ENCODE results near the gene YWHAQ. TPM values are rescaled to one million over a fixed set of nuclear protein-coding genes. Genes with fewer than 3 reads are reported as not detected.
A peak's percentile ranks its signal among the peaks of the same experiment; 100 is the strongest.

The YWHAQ gene
- total RNA-seq, 1 donor from 2014 or later, result 378 TPM

DNA sequence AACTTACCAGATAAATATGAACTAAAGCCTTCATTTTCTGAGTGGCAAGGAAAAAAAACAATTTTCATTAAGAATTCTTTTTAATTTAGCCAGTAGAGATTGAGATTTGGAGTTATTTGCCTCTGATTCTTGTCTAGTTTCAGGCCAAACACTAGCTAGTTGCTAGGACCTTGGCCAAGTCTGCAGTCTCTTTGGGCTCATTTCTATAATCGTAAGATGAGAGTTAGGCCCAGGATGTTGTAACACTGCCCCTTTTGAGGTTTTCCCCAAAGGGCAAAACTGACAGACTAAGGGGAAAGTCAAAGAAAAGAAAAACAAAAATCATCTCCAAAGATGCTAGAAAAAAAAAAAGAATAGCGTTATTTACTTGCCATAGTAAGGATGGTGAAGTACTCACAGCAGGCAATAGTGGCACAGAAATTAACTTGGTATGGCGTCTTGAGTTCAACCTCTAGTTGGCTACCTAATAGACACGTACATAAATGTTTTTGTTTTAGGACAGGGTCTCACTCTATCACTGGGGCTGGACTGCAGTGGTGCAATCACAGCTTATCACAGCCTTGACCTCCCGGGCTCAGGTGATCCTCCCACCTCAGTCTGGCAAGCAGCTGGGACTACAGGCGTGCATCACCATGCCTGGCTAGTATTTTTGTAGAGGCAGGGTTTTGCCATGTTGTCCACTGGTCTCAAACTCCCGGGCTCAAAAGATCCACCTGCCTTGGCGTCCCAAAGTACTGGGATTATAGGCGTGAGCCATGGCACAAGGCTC, 52.1 kb downstream of the YWHAQ start:
- Mint-ChIP-seq H3K4me1 (ENCODE audit: low read depth) (peaks cover 4% of the 10 kb centered on the region), H3K27ac (peak overlapping the region; percentile 45), H3K4me3 (ENCODE audit: low read depth) (no peak overlapping the region), H3K27me3 (no peaks in the 10 kb centered on the region), H3K36me3 (ENCODE audit: insufficient read depth) (peaks cover 6% of the 10 kb centered on the region), H3K9me3 (ENCODE audit: low read depth) (no peaks in the 10 kb centered on the region)
- no peak for DNase-seq (ENCODE audit: low spot score, unreplicated experiment)
- TF ChIP-seq, protein P1, sequence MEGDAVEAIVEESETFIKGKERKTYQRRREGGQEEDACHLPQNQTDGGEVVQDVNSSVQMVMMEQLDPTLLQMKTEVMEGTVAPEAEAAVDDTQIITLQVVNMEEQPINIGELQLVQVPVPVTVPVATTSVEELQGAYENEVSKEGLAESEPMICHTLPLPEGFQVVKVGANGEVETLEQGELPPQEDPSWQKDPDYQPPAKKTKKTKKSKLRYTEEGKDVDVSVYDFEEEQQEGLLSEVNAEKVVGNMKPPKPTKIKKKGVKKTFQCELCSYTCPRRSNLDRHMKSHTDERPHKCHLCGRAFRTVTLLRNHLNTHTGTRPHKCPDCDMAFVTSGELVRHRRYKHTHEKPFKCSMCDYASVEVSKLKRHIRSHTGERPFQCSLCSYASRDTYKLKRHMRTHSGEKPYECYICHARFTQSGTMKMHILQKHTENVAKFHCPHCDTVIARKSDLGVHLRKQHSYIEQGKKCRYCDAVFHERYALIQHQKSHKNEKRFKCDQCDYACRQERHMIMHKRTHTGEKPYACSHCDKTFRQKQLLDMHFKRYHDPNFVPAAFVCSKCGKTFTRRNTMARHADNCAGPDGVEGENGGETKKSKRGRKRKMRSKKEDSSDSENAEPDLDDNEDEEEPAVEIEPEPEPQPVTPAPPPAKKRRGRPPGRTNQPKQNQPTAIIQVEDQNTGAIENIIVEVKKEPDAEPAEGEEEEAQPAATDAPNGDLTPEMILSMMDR (IDR thresholded peaks at IDR 0.05; ENCODE audit: unreplicated experiment), result no peak

DNA sequence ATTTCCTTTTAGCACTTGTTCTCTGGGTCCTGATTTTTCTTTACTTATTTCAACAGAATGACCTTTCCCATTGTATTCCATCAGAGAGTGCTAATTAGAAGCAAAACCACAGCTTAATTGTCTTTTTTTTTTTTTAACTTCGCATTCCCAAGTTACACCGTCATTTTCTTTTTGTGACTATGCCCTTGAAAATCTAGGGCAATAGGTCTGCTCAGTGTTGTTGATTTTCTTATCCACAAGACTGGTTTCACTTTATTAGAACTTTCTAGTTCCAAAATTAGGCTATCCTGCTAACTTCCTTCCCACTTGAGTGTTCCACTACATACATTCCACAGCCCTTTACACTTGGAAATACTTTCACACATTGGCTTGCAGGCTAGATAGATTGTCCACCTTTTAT, 56.5 kb downstream of the YWHAQ start:
- Mint-ChIP-seq H3K27ac (peak overlapping the region; percentile 10), H3K36me3 (ENCODE audit: insufficient read depth) (no peaks in the 10 kb centered on the region), H3K4me1 (ENCODE audit: low read depth) (peaks cover 4% of the 10 kb centered on the region), H3K27me3 (no peaks in the 10 kb centered on the region), H3K4me3 (ENCODE audit: low read depth) (no peak overlapping the region), H3K9me3 (ENCODE audit: low read depth) (no peaks in the 10 kb centered on the region)
- TF ChIP-seq, protein P1 (IDR thresholded peaks at IDR 0.05; ENCODE audit: unreplicated experiment), result no peak
- DNase-seq (ENCODE audit: low spot score, unreplicated experiment), result no peak

DNA sequence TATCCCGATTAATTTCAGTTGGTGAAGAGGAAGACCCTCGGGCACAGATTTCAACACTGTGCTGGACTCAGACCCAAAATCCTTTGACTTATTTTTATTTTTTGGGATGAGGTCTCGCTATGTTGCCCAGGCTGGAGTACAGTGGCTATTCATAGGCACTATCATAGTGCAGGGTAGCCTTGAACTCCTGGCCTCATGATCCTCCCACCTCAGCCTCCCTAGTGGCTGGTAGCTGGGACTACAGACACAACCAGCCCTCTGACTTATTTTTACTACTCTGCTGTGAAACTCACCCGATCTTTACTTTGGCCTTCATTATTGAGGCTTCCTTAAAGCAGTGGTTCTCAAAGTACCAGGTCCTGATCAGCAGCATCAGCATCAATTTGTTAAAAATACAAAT, 57.0 kb downstream of the YWHAQ start:
- H3K27ac Mint-ChIP-seq, result no peak overlapping the region
- no peaks in the 10 kb centered on the region for H3K36me3 Mint-ChIP-seq (ENCODE audit: insufficient read depth)
- no peak for DNase-seq (ENCODE audit: low spot score, unreplicated experiment)
- H3K27me3 Mint-ChIP-seq, result no peaks in the 10 kb centered on the region
- peaks cover 3% of the 10 kb centered on the region for H3K4me1 Mint-ChIP-seq (ENCODE audit: low read depth)
- no peaks in the 10 kb centered on the region for H3K9me3 Mint-ChIP-seq (ENCODE audit: low read depth)
- H3K4me3 Mint-ChIP-seq (ENCODE audit: low read depth), result no peak overlapping the region
- TF ChIP-seq, protein P1 (IDR thresholded peaks at IDR 0.05; ENCODE audit: unreplicated experiment), result no peak

DNA sequence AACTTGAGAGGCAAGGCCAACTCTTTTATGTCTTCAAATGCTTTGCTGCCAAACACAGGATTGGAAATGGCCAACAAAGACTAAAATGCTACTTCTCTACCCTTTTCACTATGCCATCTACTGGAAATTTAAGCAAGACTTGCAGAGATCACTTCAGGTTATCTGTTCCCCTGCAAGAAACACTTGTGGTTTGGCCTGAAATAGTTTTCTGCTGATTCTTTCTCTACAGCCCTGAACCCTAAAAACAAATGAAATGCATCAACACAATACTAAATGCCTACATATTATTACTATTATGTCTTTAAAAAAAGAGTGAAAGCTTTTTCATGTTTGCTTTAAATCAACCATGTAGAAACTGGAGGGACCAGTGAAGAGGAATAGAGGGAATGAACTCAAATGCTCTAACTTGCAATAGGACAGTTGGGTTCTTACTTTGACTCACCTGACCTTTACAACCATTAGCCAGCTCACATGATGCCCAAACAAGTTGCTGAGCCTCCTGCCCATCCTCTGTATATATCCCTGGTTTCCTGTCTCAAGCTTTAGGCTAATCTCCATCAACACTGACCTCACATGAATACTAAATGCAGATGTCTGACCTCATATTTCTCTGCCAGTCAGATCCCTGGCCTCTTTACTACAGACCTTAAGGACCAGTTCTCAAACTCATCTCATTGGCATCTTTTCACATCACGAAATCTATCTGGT, 57.6 kb downstream of the YWHAQ start:
- DNase-seq (ENCODE audit: low spot score, unreplicated experiment), result no peak
- TF ChIP-seq, protein P1 (IDR thresholded peaks at IDR 0.05; ENCODE audit: unreplicated experiment), result no peak
- Mint-ChIP-seq H3K27me3 (no peaks in the 10 kb centered on the region), H3K36me3 (ENCODE audit: insufficient read depth) (no peaks in the 10 kb centered on the region), H3K4me3 (ENCODE audit: low read depth) (no peak overlapping the region), H3K27ac (no peak overlapping the region), H3K9me3 (ENCODE audit: low read depth) (no peaks in the 10 kb centered on the region), H3K4me1 (ENCODE audit: low read depth) (peaks cover 3% of the 10 kb centered on the region)

DNA sequence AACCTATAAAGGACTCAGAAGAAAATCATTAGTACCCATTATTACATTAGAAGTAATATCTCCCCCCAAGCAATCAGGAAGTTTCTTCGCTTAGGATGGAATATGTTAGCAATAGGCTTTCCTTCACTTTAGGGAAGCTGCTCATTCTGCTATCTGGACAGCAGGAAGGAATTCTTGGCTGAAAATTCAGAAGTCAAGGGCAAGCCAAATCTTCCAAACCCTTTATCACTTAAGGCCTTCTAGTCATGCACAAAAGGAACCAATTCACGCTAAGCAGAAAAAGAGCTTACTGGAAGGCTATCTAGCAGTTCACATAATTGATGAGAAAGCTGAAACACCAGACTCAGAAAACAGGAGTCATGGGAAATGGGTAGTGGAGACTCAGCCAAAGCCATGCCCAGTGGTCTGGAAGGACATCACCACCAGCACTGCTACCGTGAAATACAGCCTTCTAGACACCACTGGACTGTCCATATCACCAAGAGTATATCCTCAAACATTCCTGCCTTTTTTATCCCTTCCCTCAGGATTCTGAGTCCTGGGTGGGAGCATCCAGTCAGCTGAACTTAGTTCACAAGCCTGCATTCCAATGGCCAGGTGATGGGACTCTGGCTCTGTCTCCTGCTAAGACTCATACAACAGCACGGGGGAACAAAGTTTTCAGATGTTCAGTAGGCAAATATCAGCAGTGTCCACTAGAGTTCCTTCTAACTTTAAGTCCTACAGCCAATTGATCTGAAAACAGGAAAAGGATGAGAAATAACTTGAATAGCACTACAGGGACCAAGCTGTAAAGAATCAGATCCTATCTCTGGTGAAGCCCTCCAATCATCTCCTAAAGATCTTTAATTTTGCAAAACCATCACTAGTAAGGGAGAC, 60.4 kb downstream of the YWHAQ start:
- no peaks in the 10 kb centered on the region for H3K36me3 Mint-ChIP-seq (ENCODE audit: insufficient read depth)
- TF ChIP-seq, protein P1 (IDR thresholded peaks at IDR 0.05; ENCODE audit: unreplicated experiment), result no peak
- H3K4me3 Mint-ChIP-seq (ENCODE audit: low read depth), result no peak overlapping the region
- H3K9me3 Mint-ChIP-seq (ENCODE audit: low read depth), result no peaks in the 10 kb centered on the region
- H3K4me1 Mint-ChIP-seq (ENCODE audit: low read depth), result peaks cover 3% of the 10 kb centered on the region
- no peaks in the 10 kb centered on the region for H3K27me3 Mint-ChIP-seq
- no peak for DNase-seq (ENCODE audit: low spot score, unreplicated experiment)
- no peak overlapping the region for H3K27ac Mint-ChIP-seq

Measured in progenitor cell of endocrine pancreas (in vitro differentiated cells).